ENCODE measurements around the gene DACH1.

The DACH1 gene

DNA sequence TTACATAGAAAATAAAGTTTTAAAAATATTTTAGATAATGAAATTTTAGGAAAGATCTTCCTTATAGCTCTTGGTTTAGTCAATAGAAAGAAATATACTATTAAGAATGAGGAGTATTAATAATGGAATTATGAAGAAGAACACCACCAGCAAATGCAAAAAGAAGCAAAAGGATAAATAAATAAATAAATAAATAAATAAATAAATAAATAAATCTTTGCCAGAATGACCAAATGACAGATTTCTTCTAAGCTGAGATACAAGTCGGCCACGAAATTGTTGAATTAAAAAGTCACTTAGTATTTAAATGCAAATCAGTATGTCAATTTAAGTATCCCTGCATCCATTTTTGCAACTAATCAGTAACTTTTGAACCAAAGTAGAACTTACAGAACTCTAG, 95.9 kb downstream of the DACH1 start:
- no peak for DNase-seq

DNA sequence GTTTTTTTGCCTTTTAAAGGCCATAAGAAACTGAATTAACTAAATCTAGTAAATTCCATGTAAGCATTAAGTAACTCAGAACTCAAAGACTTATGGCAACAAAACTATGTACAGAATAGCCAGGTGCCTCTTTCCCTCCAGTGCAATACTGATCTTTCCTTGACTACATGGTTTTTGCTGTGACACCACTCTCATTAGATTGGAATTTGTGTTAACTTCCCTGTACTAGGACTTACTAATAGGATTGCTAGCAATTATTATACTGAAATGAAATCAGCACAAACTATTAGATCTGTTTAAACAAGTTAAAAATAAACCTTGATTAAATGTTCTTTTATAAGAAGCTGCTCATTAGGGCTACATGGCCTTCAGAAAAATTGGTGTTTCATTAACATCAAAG, 96.3 kb downstream of the DACH1 start:
- no peak for DNase-seq

- no peak for DNase-seq
These were observed 98.1 kb downstream of the DACH1 start for GRCh38 chr13:71768881-71769280.

DNA sequence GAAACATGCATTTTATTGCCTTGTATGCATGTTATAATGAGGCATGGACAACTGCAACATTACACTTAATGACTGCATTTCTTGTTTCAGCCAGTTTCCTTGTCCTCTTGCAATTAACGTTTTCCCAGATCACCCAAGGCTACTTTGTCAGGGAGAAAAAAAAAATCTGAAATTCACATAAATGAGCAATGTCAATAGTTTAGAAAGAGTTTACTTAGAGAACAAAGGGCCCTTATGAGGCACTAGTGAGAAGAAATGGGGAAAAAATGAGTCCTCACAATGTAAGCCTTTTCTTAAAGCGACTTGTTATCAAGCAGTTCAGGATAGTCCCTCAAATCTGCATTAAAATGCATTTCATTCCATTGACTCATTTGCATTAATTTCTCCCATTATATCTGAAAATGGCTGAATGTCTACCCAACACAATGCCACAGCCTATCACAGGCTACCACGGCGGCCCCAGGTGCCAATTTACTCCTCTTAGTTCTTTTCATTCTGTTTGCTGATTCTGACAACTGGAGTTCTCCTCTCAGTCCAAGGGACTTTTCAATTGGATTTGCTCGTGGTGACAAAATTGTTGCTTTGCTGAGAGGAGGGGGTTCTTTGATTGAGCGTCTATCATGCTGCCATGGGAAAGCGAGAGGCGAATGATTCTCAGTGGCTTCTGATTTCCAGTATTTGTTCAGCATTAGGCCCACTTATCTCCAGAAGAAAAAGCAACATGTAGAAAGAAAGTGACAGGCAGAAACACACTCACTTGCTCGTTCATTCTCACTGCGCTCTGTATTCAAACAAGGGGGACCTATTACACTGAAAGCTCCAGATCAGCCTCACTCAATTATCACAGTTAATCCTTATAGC, 107.1 kb downstream of the DACH1 start:
- no peak for DNase-seq

DNA sequence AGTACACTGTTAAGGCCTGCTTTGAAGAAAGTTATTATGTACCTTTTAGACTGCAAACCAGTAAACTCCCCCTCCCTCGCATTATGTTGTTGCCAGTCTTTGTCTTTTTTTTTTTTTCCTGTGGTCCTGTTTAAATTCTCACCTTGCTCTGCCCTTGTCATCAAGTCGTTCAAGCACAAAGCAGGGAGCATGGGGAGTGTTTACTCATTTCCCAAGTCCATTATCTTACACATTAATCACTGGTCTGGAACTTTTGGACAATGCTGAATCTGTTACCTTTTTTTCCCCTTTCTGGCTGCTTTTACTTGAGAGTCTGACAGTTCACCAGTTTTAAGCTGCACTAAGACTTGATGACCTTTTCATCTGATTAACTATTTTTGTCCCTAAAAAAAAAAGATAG, 108.2 kb downstream of the DACH1 start:
- no peak for DNase-seq

DNA sequence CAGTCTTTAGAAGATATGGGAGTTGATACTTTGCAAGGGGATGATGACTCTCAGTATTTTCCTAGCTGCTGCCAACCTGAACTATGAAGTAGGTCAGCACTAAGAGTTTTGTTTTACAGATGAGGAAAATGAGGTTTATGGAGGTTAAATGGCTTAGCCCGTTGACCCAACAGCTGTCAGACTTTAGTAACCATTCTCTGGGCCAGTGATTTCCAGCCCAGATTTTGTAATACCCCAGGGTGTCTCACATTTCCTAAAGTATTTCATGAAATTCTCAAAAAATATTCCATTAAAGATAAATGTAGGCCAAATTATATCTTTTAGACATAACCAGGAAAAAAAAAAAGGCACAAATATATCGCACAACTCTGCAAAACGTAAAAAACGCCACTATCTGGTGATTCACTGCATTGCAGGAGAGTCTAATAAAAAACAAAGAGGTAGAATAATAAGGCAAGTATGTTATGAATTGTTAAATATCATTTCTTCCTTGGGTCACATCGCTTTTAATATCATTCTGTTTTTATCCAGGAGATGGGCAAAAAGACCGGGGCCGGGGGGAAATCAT, 112.5 kb downstream of the DACH1 start:
- no peak for DNase-seq

DNA sequence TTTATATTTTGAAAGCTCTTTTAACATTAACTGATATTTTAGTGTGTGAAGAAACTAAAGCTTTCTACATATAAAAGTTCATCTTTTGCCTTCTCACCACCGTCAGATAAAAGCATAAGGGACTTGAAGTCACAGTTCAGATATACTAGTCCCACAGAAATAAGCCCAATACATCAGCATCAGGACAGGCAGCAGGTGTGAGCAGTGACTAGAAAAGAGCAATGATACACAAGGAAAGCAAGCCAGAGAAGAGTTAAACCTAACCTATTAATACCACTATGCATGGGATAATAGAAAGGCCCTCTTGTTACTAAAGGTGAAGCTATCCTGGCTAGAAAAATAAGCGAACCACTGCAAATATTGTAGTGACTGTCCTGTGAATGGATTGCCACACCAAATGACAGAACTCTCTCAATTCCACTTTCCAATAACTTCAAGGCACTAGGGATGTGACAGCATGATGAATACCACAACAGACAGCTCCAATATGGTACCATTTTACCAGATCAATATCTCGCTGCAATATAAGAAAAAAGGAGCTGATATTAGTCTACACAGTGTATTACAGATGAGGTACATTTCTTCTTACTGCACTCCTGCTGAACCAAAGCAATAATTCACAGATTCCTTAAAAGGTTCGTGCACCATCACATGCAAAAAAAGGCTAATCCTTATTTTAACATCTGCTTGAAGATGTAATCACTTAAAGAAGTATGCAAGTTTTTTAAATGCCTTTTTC, 114.1 kb downstream of the DACH1 start:
- no peak for DNase-seq

DNA sequence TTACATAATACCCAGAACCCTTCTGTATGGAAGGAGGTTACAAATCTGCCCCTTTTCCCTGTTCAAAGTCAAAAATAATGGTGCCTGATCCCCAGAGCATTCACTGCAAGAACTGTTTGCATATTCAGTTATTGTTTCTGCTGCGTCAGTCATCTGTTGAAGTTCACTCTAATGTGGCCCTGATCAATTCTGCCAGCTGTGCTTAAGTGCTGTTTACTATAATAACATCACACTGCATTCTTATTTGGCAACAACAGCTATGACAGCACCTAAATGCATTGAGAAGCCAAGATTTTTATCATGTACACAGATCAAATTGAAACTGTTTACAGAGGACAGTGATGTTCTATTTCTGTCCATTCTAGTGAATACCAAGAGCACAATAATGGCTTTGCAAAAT, 115.9 kb downstream of the DACH1 start:
- no peak for DNase-seq

GRCh38 chr13:71730267-71730666, 136.7 kb downstream of the DACH1 start:
- no peak for DNase-seq

GRCh38 chr13:71729441-71729840, 137.6 kb downstream of the DACH1 start:
- no peak for DNase-seq

DNA sequence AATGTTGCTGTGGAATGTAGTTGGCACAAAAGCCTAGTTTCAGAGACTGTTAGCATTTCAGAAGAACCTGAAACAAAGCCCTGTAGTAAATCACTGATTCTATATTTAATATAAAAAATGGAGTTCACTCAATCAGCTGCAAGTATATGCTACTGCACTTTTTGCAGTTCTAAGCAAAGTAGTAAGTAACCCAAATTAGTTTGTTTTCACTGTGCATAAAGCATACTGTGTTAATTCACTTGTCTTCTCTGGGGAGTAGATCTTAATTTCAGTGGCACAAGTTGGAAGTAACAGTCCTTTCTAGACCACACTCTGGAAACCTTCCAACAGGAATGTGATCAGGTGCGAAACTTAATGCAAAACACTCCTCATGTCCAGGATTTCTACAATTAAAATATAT, 139.3 kb downstream of the DACH1 start:
- DNase-seq: no peak

DNA sequence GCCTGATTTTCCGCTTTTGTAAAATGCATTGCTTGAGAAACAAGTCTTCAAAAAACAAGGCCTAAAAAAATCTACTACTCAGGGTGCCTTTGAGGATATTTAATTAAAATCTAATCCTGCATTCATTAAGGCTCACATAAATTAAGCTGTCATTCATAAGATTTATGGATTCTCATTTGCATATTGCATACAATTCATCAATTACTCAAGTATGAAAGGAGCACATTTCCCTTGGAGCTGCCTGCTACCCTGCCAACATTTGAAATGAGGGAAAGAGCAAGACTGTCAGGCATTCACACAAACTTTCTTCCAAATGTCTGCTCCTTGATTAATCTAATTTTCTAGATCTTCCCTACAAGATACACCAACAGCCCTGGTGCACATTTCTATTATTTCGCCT, 140.0 kb downstream of the DACH1 start:
- no peak for DNase-seq

DNA sequence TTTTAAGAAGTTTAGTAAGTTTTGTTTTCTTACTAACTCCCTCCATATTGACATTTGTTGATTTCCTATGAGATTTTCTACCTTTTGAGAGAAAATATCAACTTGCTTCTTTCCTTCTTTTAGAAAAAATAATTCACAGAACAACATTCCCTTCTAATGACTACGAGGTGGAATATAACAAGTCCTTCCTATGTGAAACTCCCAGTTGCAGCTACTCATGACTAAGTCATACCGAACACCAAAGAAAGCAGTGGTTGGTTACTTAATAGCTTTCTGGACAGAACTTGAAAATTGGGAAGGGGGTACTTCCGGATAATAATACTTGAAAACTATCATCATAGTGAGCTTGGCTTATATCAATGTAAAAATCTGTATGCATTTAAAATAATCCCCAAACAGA, 144.8 kb downstream of the DACH1 start:
- no peak for DNase-seq

- no peak for DNase-seq
These were observed 145.9 kb downstream of the DACH1 start for GRCh38 chr13:71721104-71721503.

DNA sequence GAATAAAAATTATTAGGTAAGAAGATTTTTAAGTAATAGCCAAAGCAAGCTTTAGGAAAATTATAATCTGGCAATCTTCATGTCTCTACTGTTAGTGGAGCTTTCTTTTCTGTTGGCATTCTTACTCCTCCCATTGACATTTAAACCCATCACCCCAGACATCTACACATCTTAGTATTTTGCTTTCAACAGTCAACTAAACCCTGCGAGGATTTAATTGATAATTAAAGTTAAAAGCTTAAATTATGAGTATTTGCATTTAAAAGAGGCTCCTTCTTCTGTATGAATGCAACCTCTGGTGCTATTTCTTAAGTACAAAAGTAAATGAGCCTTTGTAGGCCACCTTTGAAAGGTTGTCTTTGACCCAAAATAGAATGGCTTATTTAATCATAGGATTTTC, 148.1 kb downstream of the DACH1 start:
- no peak for DNase-seq

- no peak for DNase-seq
These were observed 152.1 kb downstream of the DACH1 start for GRCh38 chr13:71714802-71715375.

DNA sequence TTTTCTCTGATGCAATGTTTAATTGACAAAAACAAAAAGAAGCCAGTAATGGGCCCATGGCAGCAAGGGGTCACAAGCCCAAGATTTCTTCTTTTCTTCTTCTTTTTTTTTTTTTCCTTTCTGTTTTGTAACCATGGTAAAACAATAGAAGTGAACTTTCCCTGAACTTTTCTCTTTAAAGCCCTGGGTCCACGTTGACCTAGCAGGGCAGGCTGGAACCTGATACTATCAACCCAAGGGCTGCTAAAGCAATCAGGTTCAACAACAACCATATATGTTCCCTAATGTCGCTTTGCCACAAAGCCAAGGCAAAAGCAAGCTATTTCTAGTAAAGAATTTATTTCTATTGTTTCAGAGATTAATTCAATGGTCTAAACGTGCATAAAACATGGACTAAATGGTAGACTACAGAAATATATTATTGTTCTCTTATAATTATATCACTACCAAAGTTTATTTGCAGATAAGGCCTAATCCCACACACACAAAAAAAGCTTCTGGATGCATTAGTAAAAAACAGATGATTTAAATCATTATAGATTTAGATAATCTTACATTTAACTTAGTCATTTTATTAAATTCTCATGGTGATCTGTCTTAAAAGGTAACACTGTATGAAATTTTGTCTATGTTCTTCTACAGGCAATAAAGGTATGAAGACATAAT, 153.9 kb downstream of the DACH1 start:
- DNase-seq: no peak

- no peak for DNase-seq
These were observed 162.3 kb downstream of the DACH1 start for GRCh38 chr13:71704656-71705055.

GRCh38 chr13:71703138-71703537, 163.9 kb downstream of the DACH1 start:
- no peak for DNase-seq

- DNase-seq: no peak
These were observed 164.8 kb downstream of the DACH1 start for GRCh38 chr13:71702253-71702652.

DNA sequence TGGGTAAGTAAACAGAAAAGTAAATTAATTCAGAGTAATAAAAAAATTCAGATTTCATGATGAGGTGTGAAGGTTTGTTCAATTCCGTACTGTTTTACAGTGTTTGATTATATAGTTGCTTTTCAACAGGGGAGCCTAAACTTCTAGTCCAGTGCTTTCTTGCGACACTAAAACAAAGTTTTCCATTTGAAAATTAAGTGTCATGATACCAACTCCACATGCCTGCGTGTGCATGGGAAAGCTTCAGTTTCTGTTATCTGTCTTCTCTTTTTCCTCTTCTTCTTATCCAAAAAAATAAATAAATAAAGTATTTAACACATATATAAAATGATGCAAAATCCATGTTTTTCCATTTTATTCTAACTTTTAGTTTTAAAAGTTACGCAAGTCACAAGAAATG, 165.3 kb downstream of the DACH1 start:
- no peak for DNase-seq

- no peak for DNase-seq
These were observed 167.7 kb downstream of the DACH1 start for GRCh38 chr13:71699342-71699741.

DNA sequence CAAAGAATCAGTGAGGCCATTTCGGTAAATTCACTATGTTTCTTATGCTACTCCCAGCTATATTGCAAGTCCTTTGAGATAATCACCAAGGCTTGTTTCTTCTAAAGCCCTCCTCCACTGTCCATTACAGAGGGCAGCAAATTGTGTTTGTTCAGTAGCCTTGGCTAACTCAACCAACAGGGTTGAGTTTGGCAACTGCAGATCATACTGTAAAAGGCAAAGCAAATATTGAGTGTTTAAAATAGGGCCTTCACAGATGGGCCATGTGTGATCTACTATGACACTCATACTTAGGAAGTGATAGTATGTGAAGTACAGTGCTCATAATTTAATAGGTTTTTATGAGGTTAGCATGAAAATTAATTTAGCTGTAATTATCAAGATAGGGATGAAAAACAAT, 171.3 kb downstream of the DACH1 start:
- DNase-seq: no peak
